Ovary (tissue), 3 donors: Measurements from ENCODE around the gene SAMM50.

Experiments used
- EP300 ChIP-seq: sonication (generic); formaldehyde crosslinking; IDR thresholded peaks from one replicate; pipeline ENCODE4 v1.6.1; 2017; ENCODE audit warnings: antibody characterized with exemption
- POLR2A ChIP-seq: fragments of 450-650 bp; IDR thresholded peaks from one replicate; pipeline ENCODE4 v1.6.1; 2017; ENCODE audit warnings: antibody characterized with exemption, mild to moderate bottlenecking, moderate library complexity
- TF ChIP-seq, protein P1 (sequence below), 3 donors: fragments of 450-650 bp in 2 of 3; fragments of 200-600 bp in 1 of 3; IDR thresholded peaks; one replicate each; pipeline versions ENCODE4 v1.5.1 to v1.8.0; 2016 to 2022; ENCODE audit warnings: antibody characterized with exemption in 3 of 3, mild to moderate bottlenecking in 1 of 3
- donor health status: DM: no; HTN: no; CAD: no.

DNA sequence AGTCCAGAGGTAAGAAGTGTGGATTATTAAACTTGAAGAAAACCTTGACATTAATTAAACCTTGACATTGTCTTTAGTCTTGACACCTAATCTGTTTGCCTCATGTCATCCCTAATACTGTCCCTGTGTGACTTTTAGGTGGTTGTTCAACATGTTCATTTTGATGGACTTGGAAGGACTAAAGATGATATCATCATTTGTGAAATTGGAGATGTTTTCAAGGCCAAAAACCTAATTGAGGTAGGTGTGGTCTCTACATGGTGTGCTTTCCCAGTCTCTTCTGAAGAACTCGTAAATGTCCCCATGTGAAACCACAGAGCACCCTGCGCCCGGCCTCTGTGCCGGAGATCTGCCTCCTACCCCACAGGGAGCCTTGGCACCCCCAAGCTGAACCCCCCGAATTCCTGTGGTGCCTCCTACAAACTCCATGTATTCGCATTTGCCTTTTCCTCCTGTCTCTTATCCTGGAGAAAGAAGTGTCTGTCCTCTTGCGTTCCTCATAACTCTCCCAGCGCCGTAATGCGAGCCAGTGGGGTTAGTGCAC is 9.1 kb downstream of the SAMM50 start:
- TF ChIP-seq POLR2A (no peak), EP300 (no peak)
- TF ChIP-seq, protein P1, sequence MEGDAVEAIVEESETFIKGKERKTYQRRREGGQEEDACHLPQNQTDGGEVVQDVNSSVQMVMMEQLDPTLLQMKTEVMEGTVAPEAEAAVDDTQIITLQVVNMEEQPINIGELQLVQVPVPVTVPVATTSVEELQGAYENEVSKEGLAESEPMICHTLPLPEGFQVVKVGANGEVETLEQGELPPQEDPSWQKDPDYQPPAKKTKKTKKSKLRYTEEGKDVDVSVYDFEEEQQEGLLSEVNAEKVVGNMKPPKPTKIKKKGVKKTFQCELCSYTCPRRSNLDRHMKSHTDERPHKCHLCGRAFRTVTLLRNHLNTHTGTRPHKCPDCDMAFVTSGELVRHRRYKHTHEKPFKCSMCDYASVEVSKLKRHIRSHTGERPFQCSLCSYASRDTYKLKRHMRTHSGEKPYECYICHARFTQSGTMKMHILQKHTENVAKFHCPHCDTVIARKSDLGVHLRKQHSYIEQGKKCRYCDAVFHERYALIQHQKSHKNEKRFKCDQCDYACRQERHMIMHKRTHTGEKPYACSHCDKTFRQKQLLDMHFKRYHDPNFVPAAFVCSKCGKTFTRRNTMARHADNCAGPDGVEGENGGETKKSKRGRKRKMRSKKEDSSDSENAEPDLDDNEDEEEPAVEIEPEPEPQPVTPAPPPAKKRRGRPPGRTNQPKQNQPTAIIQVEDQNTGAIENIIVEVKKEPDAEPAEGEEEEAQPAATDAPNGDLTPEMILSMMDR (IDR thresholded peaks at IDR 0.05) = no peak
